ENCODE measurements around the gene FAF2.
A peak's percentile ranks its signal among the peaks of the same experiment; 100 is the strongest.

FAF2 gene

GRCh38 chr5:176447978-176448608 lies at the start of gene FAF2:
Gene FAF2 (plus strand): TSS chr5:176448385. CDS start chr5:176448408, 23 bp downstream.
- peak; percentile 84 for TF ChIP-seq CTCF (conservative IDR thresholded peaks at IDR 0.05; ENCODE audit: low read depth, low read length)
- H3K4me3 ChIP-seq (ENCODE audit: low read length) = peak within 1 kb of the TSS; percentile 100

GRCh38 chr5:176400382-176401156 lies 47.6 kb upstream of the FAF2 start:
- no peak for TF ChIP-seq CTCF (conservative IDR thresholded peaks at IDR 0.05; ENCODE audit: low read depth, low read length)
- no peak overlapping the region for H3K4me3 ChIP-seq (ENCODE audit: low read length)
- DNase-seq (ENCODE audit: low read depth) = no peak

More at GRCh38 chr5:176447978-176448608, at the start of gene FAF2:
- peak; percentile 99 for DNase-seq (ENCODE audit: low read depth)

GRCh38 chr5:176401281-176402205 lies 46.6 kb upstream of the FAF2 start:
- no peak for TF ChIP-seq CTCF (conservative IDR thresholded peaks at IDR 0.05; ENCODE audit: low read depth, low read length)
- DNase-seq (ENCODE audit: low read depth) = no peak
- H3K4me3 ChIP-seq (ENCODE audit: low read length) = no peak overlapping the region

GRCh38 chr5:176405656-176406435 lies 42.3 kb upstream of the FAF2 start:
- H3K4me3 ChIP-seq (ENCODE audit: low read length) = no peak overlapping the region
- no peak for DNase-seq (ENCODE audit: low read depth)
- no peak for TF ChIP-seq CTCF (conservative IDR thresholded peaks at IDR 0.05; ENCODE audit: low read depth, low read length)

- H3K4me3 ChIP-seq (ENCODE audit: low read length) = no peak overlapping the region
Observed at GRCh38 chr5:176406436-176407052, 41.6 kb upstream of the FAF2 start.

More at GRCh38 chr5:176406436-176407052, 41.6 kb upstream of the FAF2 start:
- no peak for TF ChIP-seq CTCF (conservative IDR thresholded peaks at IDR 0.05; ENCODE audit: low read depth, low read length)
- DNase-seq (ENCODE audit: low read depth) = no peak
